K562 (cell line): ENCODE data around the gene TMED6. TPM values are rescaled to one million over a fixed set of nuclear protein-coding genes. Genes with fewer than 3 reads are reported as not detected.

Source experiments
- ATAC-seq: fragments of 200-7000 bp; cut with Tn5 transposase; 3 replicates; pipeline ENCODE4 v1.9.1; 2020; ENCODE audit warnings: moderate library complexity
- BruUV-seq: library from RNA; stranded (reverse); fragments of 400-500 nt; replicated peaks from 2 replicates; lab custom pipeline; 2021; lab: Mats Ljungman, UMichigan
- CTCF ChIA-PET: fragments of 300-600 bp; formaldehyde crosslinking; extraction: SDS; loops from one replicate; lab custom pipeline; 2021; ENCODE audit warnings: low intra/inter-chr PET ratio; lab: Yijun Ruan, JAX
- POLR2A ChIA-PET: fragments of 300-600, 350-650 bp; sonication (Branson Sonifier 250); formaldehyde crosslinking; extraction: SDS; loops from one replicate; lab custom pipeline; 2021; ENCODE audit warnings: antibody characterized with exemption, inconsistent platforms; lab: Yijun Ruan, JAX
- DNase-seq, 4 experiments: peaks; one replicate each; pipeline versions ENCODE4 v3.0.0 to v3.0.0-alpha.2; 2011 to 2018; ENCODE audit warnings: low spot score in 3 of 4, mixed read lengths in 3 of 4; ENCODE audit errors: extremely low read depth in 1 of 4
- FAIRE-seq: peaks from 2 replicates; lab custom pipeline; 2011; peaks lifted over from hg19 to GRCh38; lab: Jason Lieb, UNC
- H2AFZ ChIP-seq: 2 replicates; pipeline ENCODE4 v1.6.0; 2011; ENCODE audit warnings: low read depth, low read length, control low read depth, inconsistent platforms
- H3K27ac ChIP-seq: fragments of 200-600 bp; 3 replicates; pipeline ENCODE4 v1.8.0; 2011; ENCODE audit warnings: low read depth, mild to moderate bottlenecking, control low read depth, inconsistent platforms, low read length, moderate library complexity, mixed read lengths; ENCODE audit errors: extremely low read depth
- H3K27me3 ChIP-seq, 2 experiments: fragments of 300-600 bp in 1 of 2; 2 replicates in 1 of 2; 3 replicates in 1 of 2; pipeline versions ENCODE4 v1.6.0 to v1.8.0; 2011; ENCODE audit warnings: inconsistent platforms in 2 of 2, low read length in 2 of 2, mild to moderate bottlenecking in 1 of 2, mixed read lengths in 1 of 2, moderate library complexity in 1 of 2; ENCODE audit not compliant: control insufficient read depth in 2 of 2, insufficient read depth in 2 of 2
- H3K36me3 ChIP-seq: fragments of 300-600 bp; 3 replicates; pipeline ENCODE4 v1.8.0; 2011; ENCODE audit warnings: mild to moderate bottlenecking, low read length, inconsistent platforms; ENCODE audit not compliant: control insufficient read depth, insufficient read depth
- H3K4me1 ChIP-seq, 2 experiments: fragments of 200-600 bp in 1 of 2; replicated peaks in 1 of 2; 2 replicates in 1 of 2; 3 replicates in 1 of 2; pipeline versions ENCODE4 v1.5.1 to v1.8.0; 2011; ENCODE audit warnings: inconsistent platforms in 2 of 2, low read length in 2 of 2, mild to moderate bottlenecking in 1 of 2, mixed read lengths in 1 of 2, moderate library complexity in 1 of 2; ENCODE audit not compliant: control insufficient read depth in 2 of 2, insufficient read depth in 2 of 2
- H3K4me2 ChIP-seq: 2 replicates; pipeline ENCODE4 v1.6.1; 2011; ENCODE audit warnings: low read length, control low read depth, inconsistent platforms, mixed read lengths; ENCODE audit not compliant: insufficient read depth
- H3K4me3 ChIP-seq: fragments of 200-600 bp; sonication (generic), shearing (Covaris generic); 2 replicates; pipeline ENCODE4 v1.5.1; 2016; ENCODE audit warnings: control low read depth, inconsistent platforms
- H3K79me2 ChIP-seq: fragments of 200-600 bp; 3 replicates; pipeline ENCODE4 v1.8.0; 2011; ENCODE audit warnings: low read length, inconsistent platforms; ENCODE audit not compliant: control insufficient read depth, insufficient read depth
- H3K9ac ChIP-seq, 2 experiments: 2 replicates each; pipeline versions ENCODE4 v1.6.0 to v1.6.1; 2011; ENCODE audit warnings: low read depth in 2 of 2, low read length in 2 of 2, control low read depth in 1 of 2, inconsistent platforms in 1 of 2, mild to moderate bottlenecking in 1 of 2, mixed read lengths in 1 of 2; ENCODE audit not compliant: insufficient read depth in 1 of 2
- H3K9me1 ChIP-seq: one replicate; pipeline ENCODE4 v1.6.0; 2011; ENCODE audit warnings: inconsistent platforms, mild to moderate bottlenecking, low read length, moderate library complexity; ENCODE audit not compliant: control insufficient read depth, insufficient read depth
- H3K9me3 ChIP-seq: replicated peaks from 2 replicates; pipeline ENCODE4 v1.5.1; 2011; ENCODE audit warnings: low read depth, low read length, inconsistent platforms; ENCODE audit not compliant: control insufficient read depth, insufficient read depth
- H4K20me1 ChIP-seq: replicated peaks from 2 replicates; pipeline ENCODE4 v1.6.1; 2011; ENCODE audit warnings: low read length, inconsistent platforms, mixed read lengths; ENCODE audit not compliant: control insufficient read depth, insufficient read depth
- DNMT1 ChIP-seq: fragments of 450-650 bp; IDR thresholded peaks from 2 replicates; pipeline ENCODE4 v1.6.1; 2016; ENCODE audit warnings: antibody characterized with exemption, mild to moderate bottlenecking
- KLF13 ChIP-seq: fragments of 450-650 bp; IDR thresholded peaks from 2 replicates; pipeline ENCODE4 v1.6.1; 2016; ENCODE audit warnings: missing genetic modification characterization, low read depth, mild to moderate bottlenecking, missing compliant biosample characterization, moderate library complexity, borderline replicate concordance
- MGA ChIP-seq: fragments of 450-650 bp; IDR thresholded peaks from 2 replicates; pipeline ENCODE4 v1.6.1; 2016; ENCODE audit warnings: mild to moderate bottlenecking, moderate library complexity
- MTA2 ChIP-seq: fragments of 450-650 bp; IDR thresholded peaks from 2 replicates; pipeline ENCODE4 v1.6.1; 2016; ENCODE audit warnings: low read depth
- RNF2 ChIP-seq: sonication (generic); IDR thresholded peaks from 2 replicates; pipeline ENCODE4 v1.6.1; 2016
- SNRNP70 ChIP-seq: fragments of 200-400 bp; formaldehyde crosslinking; optimal IDR thresholded peaks from 2 replicates; pipeline ENCODE3; 2017; ENCODE audit warnings: low read depth, low read length
- ZBTB12 ChIP-seq: fragments of 250-450 bp; sonication (Bioruptor Pico); IDR thresholded peaks from 2 replicates; pipeline ENCODE4 v1.4.0; 2020
- WGBS: fragments of 100-300 bp; shearing (Covaris generic); methylation state at CpG from one replicate; pipeline ENCODE4 v1.1.6; 2016; ENCODE audit warnings: low coverage, mixed read lengths; ENCODE audit not compliant: insufficient coverage; ENCODE audit errors: missing lambda C conversion rate; 5-methylcytosine and 5-hydroxymethylcytosine counted together
- in situ Hi-C: fragments of 300-500 bp; cut with MboI; formaldehyde crosslinking; loops from 4 replicates; pipeline ENCODE4 v1.15.0; 2018; ENCODE audit warnings: inconsistent platforms, mixed read lengths
- intact Hi-C: fragments of 100-400 bp; cut with micrococcal nuclease; formaldehyde crosslinking; loops from 2 replicates; pipeline ENCODE4 v1.14.2; 2022
- polyA plus RNA-seq, 8 experiments: library from polyadenylated mRNA; depleted of rRNA in 4 of 8; stranded (reverse) in 5 of 8; unstranded in 3 of 8; fragments of >200 nt; fragmentation: Nextera tagmentation in 2 of 8; fragmentation: Illumina TruSeq in 1 of 8; extraction: Ambion mirVana in 2 of 8; extraction: Trizol in 1 of 8; gene quantifications; 2 replicates each; pipeline versions ENCODE4 v1.2.1 to v1.2.3, GENCODE V29; 2011 to 2014; ENCODE audit warnings: inconsistent platforms in 1 of 8, missing spikeins in 1 of 8
- total RNA-seq, 7 experiments: library from RNA; depleted of rRNA in 6 of 7; stranded (reverse); fragments of >200 nt in 6 of 7; fragmentation: Illumina TruSeq in 2 of 7; extraction: Trizol in 2 of 7; gene quantifications; 2 replicates each; pipeline versions ENCODE4 v1.2.1 to v1.2.3, GENCODE V29; 2011 to 2021; ENCODE audit warnings: low replicate concordance in 1 of 7

Gene TMED6
- total and polyA plus RNA-seq, 9 of the 15 experiments (the other 6 are each of a cell fraction or from before 2014, with no cell fraction given): 0.14 to 0.45 (median 0.25) TPM; not detected in 2

- Histone ChIP-seq H3K9ac (no peak overlapping the region), H3K9me3 (no peaks in the 10 kb centered on the region), H2AFZ (no peak overlapping the region), H3K79me2 (peaks cover 48% of the 10 kb centered on the region), H3K27ac (no peak overlapping the region), H4K20me1 (no peaks in the 10 kb centered on the region), H3K9me1 (no peaks in the 10 kb centered on the region), H3K4me3 (no peak overlapping the region), H3K36me3 (peaks cover 61% of the 10 kb centered on the region; the same call in 2 of the 3 replicates), H3K27me3 (no peaks in the 10 kb centered on the region), H3K4me2 (no peak overlapping the region), H3K4me1 (peaks cover 5 to 36% of the 10 kb centered on the region in 2 experiments; a peak in 4 of 5 replicates)
- CTCF ChIA-PET: no interaction called here
- TF ChIP-seq MGA (no peak), RNF2 (no peak), DNMT1 (no peak), SNRNP70 (no peak), MTA2 (no peak), KLF13 (tag) (no peak), ZBTB12 (CRISPR knock-in tag) (no peak)
- intact Hi-C loops: loop anchor here (5.0 kb wide), 1 partner anchor 48 kb away; no protein-coding TSS in a partner anchor
- 89% methylated on average over 8 of the region's 9 CpGs for WGBS
- no TSS peak for BruUV-seq
- DNase-seq (no peak), ATAC-seq (no peak), FAIRE-seq (no peak)
- POLR2A ChIA-PET: interaction anchor here (2.2 kb wide), 1 partner anchor 11 kb away, joined by 7 read pairs; no protein-coding TSS in a partner anchor
- in situ Hi-C loops: no loop called here
These were observed 16.9 kb downstream of the TMED6 start for GRCh38 chr16:69334696-69335095.
